HG03135 (cell line): Measurements from ENCODE around the gene TRAF2.

Experiments
- ATAC-seq: cut with Tn5 transposase; IDR thresholded peaks from one replicate; pipeline ENCODE4 v1.9.1; 2021; ENCODE audit warnings: mild to moderate bottlenecking, moderate library complexity; ENCODE audit not compliant: unreplicated experiment

The TRAF2 gene

DNA sequence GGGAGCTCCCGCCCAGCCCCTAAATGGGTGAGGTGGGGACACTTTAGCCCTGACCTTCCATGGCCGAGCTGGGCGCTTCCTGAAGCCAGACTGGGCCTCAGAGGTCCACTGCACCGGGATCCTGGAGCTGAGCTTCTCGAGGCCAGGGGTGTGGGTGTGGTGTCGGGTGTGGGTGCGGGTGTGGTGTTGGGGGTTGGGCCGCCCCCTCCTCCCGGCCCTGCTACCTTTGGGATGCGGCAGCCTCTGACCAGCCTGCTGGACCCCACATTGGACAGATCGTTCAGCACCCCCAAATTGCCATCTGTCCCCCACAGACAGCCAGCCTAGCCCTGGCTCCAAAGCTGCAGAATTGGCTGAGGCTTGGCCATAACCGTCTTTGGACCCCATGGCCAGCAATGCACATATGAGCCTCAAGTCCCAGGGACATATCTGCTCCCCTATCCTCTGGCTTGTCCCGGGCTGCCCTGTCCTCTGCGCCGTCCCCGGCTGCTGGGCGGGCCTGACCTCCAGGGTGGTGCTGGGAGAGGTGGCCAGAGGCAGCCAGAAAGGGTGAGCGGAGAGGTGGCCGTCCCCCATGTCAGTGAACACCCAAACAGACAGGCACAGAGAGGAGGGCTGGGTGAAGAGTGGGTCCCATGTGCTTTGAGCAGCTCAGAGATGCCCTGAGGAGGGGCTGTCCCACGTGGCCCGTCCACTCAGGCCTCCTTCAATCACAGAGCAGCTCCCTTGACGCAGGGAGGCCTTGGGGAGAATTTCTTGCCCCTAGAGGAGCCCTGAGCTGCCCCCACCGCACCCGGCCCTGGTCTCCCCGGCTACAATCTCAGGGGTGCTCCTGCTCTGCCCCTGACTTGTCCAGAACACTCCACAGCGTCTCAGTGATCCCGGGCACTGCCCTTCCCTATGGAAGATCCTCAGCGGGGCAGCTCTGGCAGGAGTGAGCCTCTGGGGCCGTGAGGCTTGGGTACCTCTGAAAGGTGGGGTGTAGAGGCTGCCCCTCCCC is 87.6 kb downstream of the TRAF2 start:
- ATAC-seq = no peak

GRCh38 chr9:136974817-136975535 is 88.7 kb downstream of the TRAF2 start:
- ATAC-seq = no peak

- no peak for ATAC-seq
These were observed 89.3 kb downstream of the TRAF2 start for GRCh38 chr9:136975644-136976043.
